Activated CD8-positive, alpha-beta memory T cell treated with anti-CD3 and anti-CD28 coated beads, Interleukin-2, amount 50 U/mL, for 24 hours (primary cell): ENCODE data around the gene SIGLEC6.
"Not testable (repeated sequence)": the region's sequence is repeated elsewhere in the genome, so short reads cannot be mapped to it uniquely, and the experiment has no call there.

Experiments
- DNase-seq: peaks from one replicate; pipeline ENCODE4 v3.0.0-alpha.2; 2020; ENCODE audit errors: extremely low read depth

SIGLEC6 gene

GRCh38 chr19:51509823-51510660 is 21.4 kb downstream of the SIGLEC6 start:
- DNase-seq, result no peak

DNA sequence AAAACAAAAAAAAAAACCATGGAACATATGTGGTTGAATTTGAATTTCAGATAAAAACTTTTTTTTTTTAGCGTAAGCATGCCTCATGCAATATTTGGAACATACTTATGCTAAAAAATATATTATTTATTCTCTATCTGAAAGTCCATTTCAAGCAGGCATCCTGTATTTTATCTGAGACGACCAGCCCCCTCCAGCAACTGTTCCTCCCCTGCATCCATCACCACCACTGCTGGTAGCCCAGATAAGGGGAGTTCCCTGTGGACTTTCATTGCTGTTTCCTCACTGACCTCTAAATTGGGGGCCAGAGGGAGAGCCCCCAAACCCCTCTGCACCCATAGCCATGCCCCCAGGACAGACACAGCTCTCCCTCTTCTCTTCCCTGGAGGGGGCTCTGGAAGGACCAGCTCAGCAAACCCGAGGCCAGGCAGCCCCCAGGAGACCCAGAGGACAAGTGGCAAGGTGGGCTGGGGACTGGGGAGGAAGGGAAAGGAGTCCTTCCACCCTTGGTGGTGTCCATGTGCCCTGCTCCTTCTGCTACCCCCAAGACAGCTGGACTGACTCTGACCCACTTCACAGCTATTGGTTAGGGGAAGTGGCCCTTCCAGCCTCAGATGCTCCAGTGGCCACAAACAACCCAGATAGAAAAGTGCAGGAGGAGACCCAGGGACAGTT is 23.3 kb downstream of the SIGLEC6 start:
- no peak for DNase-seq

GRCh38 chr19:51507640-51508058 is 23.8 kb downstream of the SIGLEC6 start:
- DNase-seq, result no peak

GRCh38 chr19:51507192-51507591 is 24.3 kb downstream of the SIGLEC6 start:
- no peak for DNase-seq

- no peak for DNase-seq
These were observed 25.6 kb downstream of the SIGLEC6 start for GRCh38 chr19:51505904-51506303.

DNA sequence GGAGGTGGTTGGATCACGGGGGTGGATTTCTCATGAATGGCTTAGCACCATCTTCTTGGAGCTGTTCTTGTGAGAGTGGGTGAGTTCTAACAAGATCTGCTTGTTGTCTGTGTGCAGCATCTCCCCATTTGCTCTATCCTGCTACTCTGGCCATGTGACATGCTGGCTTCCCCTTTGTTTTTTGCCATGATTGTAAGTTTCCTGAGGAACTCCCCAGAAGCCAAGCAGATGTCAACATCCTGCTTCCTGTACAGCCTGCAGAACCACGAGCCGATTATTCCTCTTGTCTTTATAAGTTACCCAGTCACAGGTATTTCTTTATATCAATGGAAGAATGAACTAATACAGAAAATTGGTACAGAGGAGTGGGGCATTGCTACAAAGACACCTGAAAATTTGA is 27.6 kb downstream of the SIGLEC6 start:
- DNase-seq, result no peak

GRCh38 chr19:51503286-51503817 is 28.1 kb downstream of the SIGLEC6 start:
- no peak for DNase-seq

DNA sequence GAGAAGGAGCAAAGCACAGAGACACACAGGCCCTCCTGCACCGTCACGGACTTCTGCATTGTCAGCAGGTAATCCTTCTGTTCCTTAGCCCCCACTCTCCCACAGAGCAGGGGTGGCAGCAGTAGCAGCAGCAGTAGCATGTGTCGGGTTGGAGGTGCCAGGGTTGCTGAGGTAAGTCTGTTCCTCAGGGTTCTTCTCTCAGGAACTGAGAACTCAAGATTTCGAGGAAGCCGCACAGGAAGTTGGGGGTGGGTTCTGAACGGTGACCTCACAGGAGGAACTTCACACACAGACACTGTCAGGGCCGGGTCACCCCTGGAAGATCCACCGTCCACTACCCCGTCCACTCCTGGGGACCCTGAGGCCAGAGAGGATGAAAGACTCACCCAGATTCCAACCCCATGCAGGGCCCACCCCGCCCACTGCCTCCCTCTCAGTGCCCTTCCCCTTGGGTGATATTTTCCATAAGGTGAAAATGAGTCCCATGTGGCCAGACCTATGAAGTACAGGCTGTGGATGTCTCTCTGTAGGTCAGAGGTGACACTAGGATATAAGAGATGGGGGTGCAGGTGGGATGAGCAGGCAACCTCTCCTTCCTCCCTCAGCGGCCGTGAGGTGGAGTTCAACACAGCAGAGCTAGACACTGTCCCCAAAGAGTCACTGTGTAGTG is 29.7 kb downstream of the SIGLEC6 start, which contains the start of gene SIGLEC12:
SIGLEC12 (minus strand) TSS at position 207 of the 670 bp plus-strand sequence; CDS start at position 140, 67 bp downstream.
- no peak for DNase-seq

DNA sequence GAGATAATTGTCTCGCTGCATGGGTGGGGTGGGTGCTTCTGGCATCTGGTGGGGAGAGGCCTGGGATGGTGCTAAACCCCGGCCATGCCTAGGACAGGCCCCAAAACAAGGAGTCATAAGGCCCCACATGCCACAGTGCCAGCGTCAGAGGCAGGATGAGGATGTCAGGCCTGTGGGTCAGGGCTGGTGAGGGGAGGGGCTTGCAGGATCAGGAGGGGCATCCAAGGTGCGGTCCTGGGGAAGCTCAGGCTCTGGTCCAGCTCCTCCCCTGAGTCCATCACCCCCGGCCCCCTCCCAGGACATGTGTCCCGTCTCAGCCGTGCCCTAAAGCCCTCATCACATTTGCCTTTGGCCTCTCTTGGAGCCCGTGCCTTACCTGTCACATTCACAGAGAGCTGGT is 30.5 kb downstream of the SIGLEC6 start:
- DNase-seq, result not testable (repeated sequence)

- no peak for DNase-seq
These were observed 33.8 kb downstream of the SIGLEC6 start for GRCh38 chr19:51497666-51498065.

DNA sequence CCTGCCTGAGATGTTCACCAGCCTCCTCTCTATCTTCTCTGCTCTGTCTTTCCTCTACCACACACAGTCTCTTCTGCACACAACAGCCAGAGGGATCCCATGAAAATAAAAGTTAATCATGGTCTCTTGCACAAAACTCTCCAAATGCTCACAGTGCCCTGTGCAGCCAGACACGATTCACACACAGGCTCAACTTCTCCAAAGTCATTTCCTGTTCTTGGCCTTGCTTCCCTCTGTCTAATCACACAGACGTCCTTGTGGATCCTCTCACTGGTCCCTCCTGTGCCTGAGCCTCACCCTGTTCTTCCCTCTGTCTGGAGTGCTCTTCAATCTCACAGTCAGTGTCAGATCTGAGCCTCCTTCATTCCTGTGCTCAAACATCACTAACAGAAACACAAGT is 37.7 kb downstream of the SIGLEC6 start:
- no peak for DNase-seq

- no peak for DNase-seq
These were observed 39.9 kb downstream of the SIGLEC6 start for GRCh38 chr19:51491586-51491985.

- no peak for DNase-seq
These were observed 40.8 kb downstream of the SIGLEC6 start for GRCh38 chr19:51490676-51491075.

DNA sequence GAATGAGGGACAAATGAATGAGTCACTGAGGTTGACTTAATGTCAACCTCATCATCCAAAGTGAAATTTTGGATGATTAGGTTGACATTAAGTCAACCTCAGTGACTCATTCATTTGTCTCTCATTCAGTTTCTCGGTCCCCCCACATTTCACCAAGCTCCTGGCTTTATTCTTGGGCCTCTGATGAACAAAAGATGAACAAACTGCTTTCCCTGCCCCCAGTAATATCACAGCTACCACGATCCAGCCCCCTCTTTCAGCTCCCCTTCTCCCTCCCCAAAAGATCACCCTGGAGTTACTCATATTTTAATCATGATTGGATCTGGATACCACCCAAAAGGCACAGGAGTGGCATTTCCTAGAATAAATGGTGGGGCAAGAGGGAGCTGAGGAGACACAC is 42.4 kb downstream of the SIGLEC6 start:
- no peak for DNase-seq

- no peak for DNase-seq
These were observed 43.0 kb downstream of the SIGLEC6 start for GRCh38 chr19:51488491-51488890.

DNA sequence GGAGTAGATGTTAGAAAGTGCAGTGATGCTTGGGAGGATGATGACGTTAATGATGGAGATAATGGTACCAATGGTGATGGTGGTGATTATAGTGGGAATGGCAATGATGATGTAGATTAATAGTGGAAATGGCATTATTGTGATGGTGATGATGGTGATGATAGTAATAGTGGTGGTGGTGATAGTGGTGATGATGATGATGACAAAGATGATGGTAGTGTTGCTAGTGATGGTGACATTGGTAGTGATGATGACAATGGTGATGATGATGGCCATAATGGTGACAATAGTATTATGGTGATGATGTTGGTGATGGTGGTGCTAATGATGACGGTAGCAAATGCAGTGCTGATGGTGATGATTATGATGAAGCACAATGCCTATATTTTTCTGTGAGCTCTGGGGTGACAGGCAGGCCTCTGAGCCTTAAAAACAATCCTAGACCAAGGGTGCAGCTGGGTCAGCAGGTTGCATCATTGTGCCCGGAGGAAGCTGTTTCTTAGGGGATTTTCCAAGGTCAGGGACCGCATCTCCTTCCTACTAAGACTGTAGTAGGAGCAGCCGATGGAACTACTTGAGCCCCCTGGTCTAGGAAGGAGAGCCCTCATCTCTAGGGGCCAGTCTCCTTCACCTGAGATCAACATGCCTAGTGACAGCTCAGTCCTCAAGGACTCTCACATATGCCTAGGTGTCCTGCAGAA is 45.4 kb downstream of the SIGLEC6 start:
- DNase-seq, result no peak

DNA sequence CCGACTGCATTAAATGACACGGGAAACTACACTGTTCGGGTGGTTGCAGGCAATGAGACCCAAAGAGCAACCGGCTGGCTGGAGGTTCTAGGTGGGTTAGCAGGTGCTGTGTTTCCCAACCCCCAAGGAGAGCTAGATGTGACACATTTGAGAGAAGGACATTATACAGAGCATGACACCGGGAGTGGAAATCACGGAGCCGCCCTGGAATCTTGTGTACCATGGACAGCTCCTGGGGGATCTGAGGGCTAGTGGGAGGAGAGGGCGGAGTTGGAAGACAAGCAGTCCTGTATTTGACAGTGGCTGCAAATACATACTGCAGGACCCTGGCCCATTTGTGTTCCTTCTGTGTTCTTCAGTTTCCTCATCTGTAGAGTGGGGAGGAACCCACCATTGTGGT is 50.9 kb downstream of the SIGLEC6 start:
- DNase-seq, result no peak

GRCh38 chr19:51479531-51480331 is 51.7 kb downstream of the SIGLEC6 start:
- DNase-seq, result no peak

DNA sequence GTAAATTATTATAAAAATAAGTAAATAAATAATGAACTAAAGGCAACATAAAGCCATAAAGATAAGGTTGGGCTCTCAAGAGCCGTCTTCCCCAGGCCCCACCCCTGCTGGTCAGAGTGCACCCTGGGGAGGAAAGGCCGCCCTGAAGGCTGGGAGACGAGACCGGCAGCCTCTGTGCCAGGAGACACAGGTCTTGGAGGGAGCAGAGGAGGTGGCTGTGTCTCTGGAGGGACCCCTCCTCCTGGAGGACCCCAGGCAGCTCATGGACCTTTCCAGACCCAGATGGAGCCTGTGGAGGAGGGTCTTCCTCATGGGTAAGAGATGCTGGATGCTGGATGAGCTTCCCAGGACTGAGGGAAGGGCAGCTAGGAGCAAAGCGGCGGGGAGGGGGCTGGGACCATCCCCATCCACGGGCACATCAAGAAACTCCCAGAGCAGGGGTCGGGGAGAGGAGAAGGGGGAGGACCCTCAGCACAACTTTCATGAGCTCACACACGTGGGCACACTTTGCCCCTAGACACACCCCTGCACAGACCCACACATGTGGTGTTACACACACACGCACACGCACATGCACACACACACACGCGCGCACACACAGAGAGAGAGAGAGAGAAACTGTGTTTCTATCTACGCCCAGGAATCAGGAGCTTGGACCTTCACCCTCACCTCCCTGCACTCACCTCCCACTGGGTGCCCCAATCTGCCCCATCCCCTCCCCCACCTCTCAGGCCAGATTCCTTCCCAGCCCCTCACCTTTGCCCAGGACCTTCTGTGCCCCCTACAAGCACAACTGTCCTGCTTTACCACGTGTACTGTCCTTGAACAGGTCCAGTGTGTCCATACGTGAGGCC is 52.9 kb downstream of the SIGLEC6 start, which contains the start of gene CEACAM18:
CEACAM18 (plus strand) TSS at position 159 of the 854 bp plus-strand sequence.
- no peak for DNase-seq

- DNase-seq, result no peak
These were observed 54.1 kb downstream of the SIGLEC6 start for GRCh38 chr19:51477344-51477743.
